SK-N-MC (cell line): ENCODE data around the gene OR10A5.

Source experiments
- EZH2 ChIP-seq: fragments of 200-600 bp; sonication (generic); IDR thresholded peaks from one replicate; pipeline ENCODE4 v1.6.1; 2017; ENCODE audit warnings: antibody characterized with exemption
- POLR2AphosphoS5 ChIP-seq: IDR thresholded peaks from 2 replicates; pipeline ENCODE4 v1.6.1; 2012; ENCODE audit warnings: mild to moderate bottlenecking, low read depth, low read length, borderline replicate concordance

DNA sequence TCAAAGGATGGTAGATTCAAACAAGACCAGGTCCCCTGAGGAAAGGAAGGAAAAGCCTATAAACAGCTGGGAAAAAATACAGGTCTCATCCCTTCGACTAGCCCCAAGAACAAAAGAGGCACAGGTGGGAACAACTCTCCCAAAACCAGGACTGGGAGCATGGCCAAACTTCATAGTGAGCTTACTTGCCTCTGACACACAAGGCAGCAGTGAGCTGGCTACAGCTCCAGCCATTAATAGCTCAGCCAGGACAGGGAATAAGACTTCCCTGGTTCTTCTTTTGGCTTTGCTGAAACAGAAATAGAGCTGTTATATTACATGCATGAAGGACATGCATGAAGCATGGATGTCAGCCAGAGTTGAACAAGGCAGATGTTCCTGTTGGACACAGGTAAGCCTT, 17.5 kb downstream of the OR10A5 start, which contains the start of gene OR10A2:
- TF ChIP-seq EZH2 (no peak), POLR2AphosphoS5 (no peak)
